HCEC 1CT (cell line): ENCODE data around the gene GIMAP2.
"Not testable (repeated sequence)": the region's sequence is repeated elsewhere in the genome, so short reads cannot be mapped to it uniquely, and the experiment has no call there.

Experiments
- DNase-seq: peaks from one replicate; pipeline ENCODE4 v3.0.0-alpha.2; 2017

GIMAP2 gene

DNA sequence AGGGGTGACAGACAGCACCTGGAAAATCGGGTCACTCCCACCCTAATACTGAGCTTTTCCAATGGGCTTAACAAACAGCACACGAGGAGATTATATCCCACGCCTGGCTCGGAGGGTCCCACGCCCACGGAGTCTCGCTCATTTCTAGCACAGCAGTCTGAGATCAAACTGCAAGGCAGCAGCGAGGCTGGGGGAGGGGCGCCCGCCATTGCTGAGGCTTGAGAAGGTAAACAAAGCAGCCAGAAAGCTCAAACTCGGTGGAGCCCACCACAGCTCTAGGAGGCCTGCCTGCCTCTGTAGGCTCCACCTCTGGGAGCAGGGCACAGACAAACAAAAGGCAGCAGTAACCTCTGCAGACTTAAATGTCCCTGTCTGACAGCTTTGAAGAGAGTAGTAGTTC, 6.9 kb upstream of the GIMAP2 start:
- not testable (repeated sequence) for DNase-seq

GRCh38 chr7:150680364-150680763, 5.1 kb upstream of the GIMAP2 start:
- not testable (repeated sequence) for DNase-seq

DNA sequence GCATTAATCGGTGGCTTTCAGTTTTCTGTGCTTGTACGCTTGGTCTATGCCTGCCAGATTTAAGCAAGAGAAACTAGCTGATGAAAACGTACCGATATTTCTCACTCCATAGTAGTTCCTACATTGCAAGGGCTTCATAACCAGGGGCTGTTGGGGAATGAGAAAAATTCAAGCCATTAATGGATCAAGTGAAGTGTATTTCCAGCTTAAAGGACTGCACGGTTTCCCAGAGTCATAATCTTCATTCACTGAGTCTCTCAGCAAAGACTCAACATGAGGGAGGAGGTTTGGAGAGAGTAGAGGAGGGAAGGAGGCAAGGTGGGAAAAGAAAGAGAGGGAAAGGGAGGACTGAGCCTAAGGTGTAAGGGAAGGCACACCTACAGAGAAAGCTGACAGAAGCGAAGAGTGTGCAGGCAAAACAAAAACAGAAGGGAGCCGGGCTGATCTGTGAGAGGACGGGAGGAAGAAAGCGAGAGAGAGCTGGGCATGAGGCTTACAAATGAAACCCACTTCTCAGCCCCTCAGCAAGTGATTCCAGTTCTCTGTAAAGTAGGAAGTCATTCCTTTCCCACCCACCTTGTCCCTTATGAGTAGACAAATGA, 625 bp downstream of the GIMAP2 start:
- DNase-seq = no peak

DNA sequence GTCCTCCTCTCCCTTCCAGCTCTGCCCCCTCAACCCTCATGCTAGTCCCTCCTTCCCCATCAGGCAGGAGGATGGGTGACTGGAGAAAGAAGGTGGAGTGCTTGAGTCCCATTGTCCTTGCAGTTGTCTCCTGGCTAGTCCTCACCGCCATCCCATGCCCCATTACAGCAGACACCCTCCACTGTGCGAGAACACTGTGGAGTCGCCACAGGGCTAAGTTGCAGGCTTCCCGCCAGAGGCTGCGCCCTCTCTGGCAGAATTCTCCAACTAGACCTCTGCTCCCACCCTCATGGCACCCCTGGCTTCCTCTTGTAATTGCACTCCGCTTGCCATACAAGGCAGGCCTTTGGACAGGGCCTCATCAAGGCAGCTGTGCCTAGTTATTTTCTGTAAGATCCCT, 3.1 kb downstream of the GIMAP2 start:
- DNase-seq = no peak

DNA sequence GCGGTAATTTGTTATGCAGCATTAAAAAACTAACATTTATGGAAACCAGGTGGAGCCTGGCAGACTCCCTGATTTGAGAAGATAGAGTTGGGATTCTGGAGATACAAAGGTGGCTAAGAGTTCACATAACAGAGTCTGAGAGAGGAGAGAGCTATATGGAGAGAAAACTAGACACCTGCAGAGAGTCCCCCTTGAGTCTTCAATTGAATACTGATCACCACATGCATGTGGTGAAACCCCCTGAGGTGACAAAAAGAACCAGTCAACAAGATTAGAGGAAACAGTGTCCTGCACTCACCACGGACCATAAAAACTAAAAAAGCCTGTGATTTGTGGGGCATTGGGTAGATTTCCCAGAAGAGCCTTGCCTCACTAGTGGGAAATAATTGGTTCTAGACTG, 10.1 kb downstream of the GIMAP2 start:
- DNase-seq = no peak

DNA sequence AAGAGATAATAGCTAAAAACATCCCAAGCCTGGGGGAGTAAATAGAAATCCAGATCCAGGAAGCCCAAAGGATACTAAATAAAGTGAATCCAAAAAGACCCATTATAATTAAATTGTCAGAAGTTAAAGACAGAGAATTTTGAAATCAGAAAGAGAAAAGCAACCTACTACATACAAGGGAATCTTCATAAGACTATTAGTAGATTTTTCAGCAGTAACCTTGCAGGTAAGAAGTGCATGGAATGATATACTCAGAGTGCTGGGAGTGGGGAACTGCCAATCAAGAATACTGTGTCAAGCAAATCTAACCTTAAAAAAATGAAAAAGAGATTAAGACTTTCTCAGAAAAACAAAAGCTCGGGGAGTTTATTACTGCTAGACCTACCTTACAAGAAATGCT, 17.7 kb downstream of the GIMAP2 start:
- DNase-seq = no peak

- no peak for DNase-seq
Measured at GRCh38 chr7:150715293-150715692, 29.8 kb downstream of the GIMAP2 start.

GRCh38 chr7:150715738-150716137, 30.2 kb downstream of the GIMAP2 start:
- no peak for DNase-seq

- DNase-seq = no peak
Measured at GRCh38 chr7:150716368-150716767, 30.9 kb downstream of the GIMAP2 start, which contains the start of gene GIMAP1. TSS of gene GIMAP1 (plus strand) at chr7:150716613. CDS start at chr7:150719048, 2,435 bp downstream.

DNA sequence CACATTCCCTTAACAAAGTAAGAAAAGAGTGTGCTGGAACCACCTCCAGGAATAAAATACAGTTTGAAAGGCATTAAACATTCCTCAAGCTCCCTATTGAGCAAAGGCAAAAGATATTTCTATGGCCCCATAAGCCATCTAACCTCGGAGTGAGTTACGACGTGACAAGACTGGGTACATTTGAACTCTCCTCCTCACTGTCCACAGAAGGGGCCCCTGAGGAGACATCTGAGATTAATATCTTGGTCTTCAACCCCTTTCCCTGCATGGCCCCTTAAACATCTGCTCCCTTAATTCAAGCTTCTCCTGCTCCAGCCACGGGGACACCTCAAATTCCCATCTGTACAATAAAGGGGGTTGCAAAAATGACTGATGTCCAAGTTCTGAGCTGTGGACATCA, 31.4 kb downstream of the GIMAP2 start:
- DNase-seq = no peak

GRCh38 chr7:150717814-150718420, 32.4 kb downstream of the GIMAP2 start:
- DNase-seq = no peak

DNA sequence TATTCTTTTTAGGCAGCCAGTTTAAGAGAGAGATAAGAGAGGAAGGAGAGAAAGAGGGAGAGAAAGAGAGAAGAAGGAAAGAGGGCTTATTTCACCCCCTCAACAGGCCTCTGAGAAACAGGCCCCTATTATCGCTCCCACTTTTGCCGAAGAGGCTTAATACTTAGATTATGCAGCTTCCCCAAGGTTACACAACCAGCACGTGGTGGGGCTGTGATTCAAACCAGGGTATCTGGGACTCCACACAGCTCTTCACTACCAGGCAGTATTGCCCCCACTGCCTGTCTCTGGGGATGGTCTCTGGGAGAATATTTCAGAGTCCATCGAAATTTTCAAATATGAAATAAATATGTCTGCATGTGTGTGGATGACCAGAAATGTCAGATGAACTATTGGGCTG, 33.9 kb downstream of the GIMAP2 start:
- no peak for DNase-seq

DNA sequence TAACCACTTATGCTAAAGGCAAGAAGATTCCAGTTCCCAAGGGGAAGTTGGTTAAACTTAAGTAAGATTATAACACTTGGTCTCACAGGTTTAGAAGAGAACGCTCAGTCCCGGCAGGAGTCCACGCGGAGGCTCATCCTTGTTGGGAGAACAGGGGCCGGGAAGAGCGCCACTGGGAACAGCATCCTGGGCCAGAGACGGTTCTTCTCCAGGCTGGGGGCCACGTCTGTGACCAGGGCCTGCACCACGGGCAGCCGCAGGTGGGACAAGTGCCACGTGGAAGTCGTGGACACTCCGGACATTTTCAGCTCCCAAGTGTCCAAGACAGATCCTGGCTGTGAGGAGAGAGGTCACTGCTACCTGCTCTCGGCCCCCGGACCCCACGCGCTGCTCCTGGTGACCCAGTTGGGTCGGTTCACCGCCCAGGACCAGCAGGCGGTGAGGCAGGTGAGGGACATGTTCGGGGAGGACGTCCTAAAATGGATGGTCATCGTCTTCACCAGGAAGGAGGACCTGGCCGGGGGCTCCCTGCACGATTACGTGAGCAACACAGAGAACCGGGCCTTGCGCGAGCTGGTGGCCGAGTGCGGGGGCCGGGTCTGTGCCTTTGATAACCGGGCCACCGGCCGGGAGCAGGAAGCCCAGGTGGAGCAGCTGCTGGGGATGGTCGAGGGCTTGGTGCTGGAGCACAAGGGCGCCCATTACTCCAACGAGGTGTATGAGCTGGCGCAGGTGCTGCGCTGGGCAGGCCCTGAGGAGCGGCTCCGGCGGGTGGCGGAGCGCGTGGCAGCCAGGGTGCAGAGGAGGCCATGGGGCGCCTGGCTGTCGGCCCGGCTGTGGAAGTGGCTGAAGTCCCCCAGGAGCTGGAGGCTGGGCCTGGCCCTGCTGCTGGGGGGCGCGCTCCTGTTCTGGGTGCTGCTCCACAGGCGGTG, 34.7 kb downstream of the GIMAP2 start:
- no peak for DNase-seq

DNA sequence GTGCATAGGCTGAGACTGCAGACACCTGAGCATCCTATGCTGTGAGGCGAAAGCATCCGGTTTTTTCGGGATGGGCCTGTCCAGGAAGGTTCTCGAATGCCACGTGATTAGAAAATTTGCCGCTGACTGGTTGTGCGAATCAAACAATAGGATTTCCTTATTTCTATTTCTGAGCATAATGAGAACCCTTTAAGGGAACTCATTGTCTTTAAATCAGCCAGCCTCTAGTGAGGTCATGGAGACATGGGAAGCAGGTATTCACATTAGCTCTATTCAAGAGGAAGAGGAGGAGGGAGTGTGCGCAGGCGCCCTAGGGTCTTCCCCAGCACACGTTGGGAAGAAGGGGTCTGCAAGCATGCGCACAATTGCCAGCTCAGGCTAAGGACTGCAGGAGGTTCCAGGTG, 36.5 kb downstream of the GIMAP2 start:
- DNase-seq = no peak

GRCh38 chr7:150722431-150722931, 37.0 kb downstream of the GIMAP2 start:
- DNase-seq = no peak

- no peak for DNase-seq
Measured at GRCh38 chr7:150723467-150723866, 38.0 kb downstream of the GIMAP2 start.

- no peak for DNase-seq
Measured at GRCh38 chr7:150727381-150727780, 41.9 kb downstream of the GIMAP2 start.

GRCh38 chr7:150728011-150728410, 42.5 kb downstream of the GIMAP2 start:
- no peak for DNase-seq

GRCh38 chr7:150728609-150729008, 43.1 kb downstream of the GIMAP2 start:
- no peak for DNase-seq

- no peak for DNase-seq
Measured at GRCh38 chr7:150731916-150732315, 46.4 kb downstream of the GIMAP2 start.

GRCh38 chr7:150732786-150733481, 47.4 kb downstream of the GIMAP2 start:
- DNase-seq = no peak

DNA sequence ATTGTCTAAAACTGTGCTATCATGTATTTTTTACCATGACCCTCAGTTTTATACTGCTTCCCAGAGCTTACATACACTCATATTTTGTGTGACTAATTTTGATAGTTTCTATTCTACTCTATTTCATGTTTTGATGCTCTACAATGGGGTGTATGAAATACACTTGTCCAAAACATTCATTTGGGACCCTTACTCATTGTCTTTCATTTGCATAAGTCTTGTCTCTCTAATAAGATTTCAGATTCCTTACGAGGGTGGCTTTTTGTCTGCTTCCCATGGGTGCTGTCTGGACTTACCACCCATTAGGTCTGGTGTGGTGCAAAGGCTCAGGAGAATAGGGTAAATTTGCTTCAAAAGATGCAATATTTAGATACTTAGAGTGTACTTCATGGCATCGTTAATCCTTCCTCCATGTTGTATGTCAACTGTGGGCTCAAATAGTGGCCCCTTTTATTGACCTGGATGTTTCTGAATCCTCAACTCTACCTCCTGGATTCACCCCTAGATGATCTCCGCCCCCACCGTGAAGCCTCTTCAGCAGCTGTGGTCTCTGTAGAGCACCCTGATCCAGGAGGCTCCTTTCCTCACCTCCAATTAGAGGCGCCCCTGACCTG, 48.1 kb downstream of the GIMAP2 start:
- DNase-seq = no peak

DNA sequence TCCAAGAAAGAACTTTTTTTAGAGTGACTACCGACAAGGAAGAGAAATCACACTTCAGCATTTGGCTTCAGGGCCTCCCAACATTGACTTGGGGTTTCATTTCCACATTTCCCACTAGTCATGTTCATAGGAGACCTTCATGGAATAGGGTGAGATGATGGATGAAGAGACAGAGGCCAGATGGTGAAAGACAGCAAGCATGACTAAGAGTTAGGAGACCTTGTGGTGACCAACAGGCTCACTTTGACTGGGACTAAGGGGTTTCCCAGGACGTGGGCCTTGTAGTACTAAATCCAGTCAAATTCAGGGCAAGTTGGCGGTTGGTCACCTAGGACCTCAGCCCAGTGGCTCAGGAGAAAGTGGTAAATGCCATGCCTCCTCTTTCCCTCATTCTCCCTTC, 48.7 kb downstream of the GIMAP2 start:
- DNase-seq = no peak
